ENCODE data around the gene LOXHD1. TPM values are rescaled to one million over a fixed set of nuclear protein-coding genes. Genes with fewer than 3 reads are reported as not detected.

Gene LOXHD1
- total and polyA plus RNA-seq, 2 of the 4 experiments (the other 2 are of a cell fraction): not detected

- Histone ChIP-seq H2BK15ac (ENCODE audit: low read depth, low read length) (no peak overlapping the region), H3K56ac (ENCODE audit: extremely low read depth, insufficient read depth, low read length) (no peak overlapping the region), H3K79me1 (ENCODE audit: low read depth in 1 of 2, low read length in 2 of 2) (no peaks in the 10 kb centered on the region), H4K8ac (ENCODE audit: low read depth in 2 of 2, low read length in 2 of 2) (no peak overlapping the region), H3K4me2 (ENCODE audit: low read depth, low read length) (no peak overlapping the region), H2AK5ac (ENCODE audit: low read depth, low read length) (no peak overlapping the region), H3K27ac (ENCODE audit: insufficient read depth, low read length) (no peak overlapping the region), H4K91ac (ENCODE audit: insufficient read depth, low read depth, low read length) (no peak overlapping the region), H3K4me1 (ENCODE audit: control insufficient read depth, insufficient read depth, low read length) (no peaks in the 10 kb centered on the region), H3K9ac (ENCODE audit: low read depth, low read length) (no peak overlapping the region), H3K27me3 (ENCODE audit: control insufficient read depth, insufficient read depth, low read length) (no peaks in the 10 kb centered on the region), H3K18ac (ENCODE audit: low read depth, low read length) (no peak overlapping the region), H3K4ac (ENCODE audit: low read depth, low read length) (no peak overlapping the region), H3K9me3 (ENCODE audit: control insufficient read depth, insufficient read depth, low read length) (no peaks in the 10 kb centered on the region), H2BK20ac (ENCODE audit: low read depth, low read length) (no peak overlapping the region), H4K5ac (ENCODE audit: low read depth, low read length) (no peak overlapping the region), H3K9me1 (ENCODE audit: insufficient read depth, low read length) (no peaks in the 10 kb centered on the region), H3K23ac (ENCODE audit: low read depth, low read length) (no peak overlapping the region), H2BK5ac (ENCODE audit: low read depth, low read length, poor library complexity, severe bottlenecking) (no peak overlapping the region), H3K14ac (replicated peaks; ENCODE audit: low read depth, low read length) (no peak overlapping the region), H2AFZ (replicated peaks; ENCODE audit: low read length, poor library complexity) (no peak overlapping the region), H3K36me3 (ENCODE audit: control insufficient read depth, insufficient read depth, low read length) (no peaks in the 10 kb centered on the region), H4K20me1 (ENCODE audit: insufficient read depth, low read length) (no peaks in the 10 kb centered on the region), H2BK120ac (ENCODE audit: low read depth, low read length) (no peak overlapping the region), H3K4me3 (ENCODE audit: insufficient read depth, low read depth, low read length) (no peak overlapping the region), H2AK9ac (replicated peaks; ENCODE audit: low read depth, low read length, poor library complexity) (no peak overlapping the region)
- dilution Hi-C loops (cut with HindIII; ENCODE audit: low sequenced_read_pairs, unreplicated experiment): no loop called here
- DNase-seq: no peak
- ChIA-PET POLR2A (ENCODE audit: unreplicated experiment) (no interaction called here), CTCF (no interaction called here)
- in situ Hi-C loops (cut with MboI; ENCODE audit: low sequenced_read_pairs): no loop called here
- intact Hi-C loops (cut with micrococcal nuclease): no loop called here
- no TSS peak for BruUV-seq (replicated peaks)
- no CpG with 5 or more reads among the region's 3 CpGs for WGBS, 2 experiments (ENCODE audit: extremely low coverage in 2 of 2, insufficient read length in 1 of 2)
- TF ChIP-seq RCOR1 (IDR thresholded peaks at IDR 0.05; ENCODE audit: insufficient replicate concordance, low read length): no peak
- TF ChIP-seq RAD21 (IDR thresholded peaks at IDR 0.05; ENCODE audit: low read length): no peak
- no peak for TF ChIP-seq CEBPB (IDR thresholded peaks at IDR 0.05; ENCODE audit: low read depth, low read length)
- no peak for TF ChIP-seq FOS (IDR thresholded peaks at IDR 0.05; ENCODE audit: low read depth, low read length)
- TF ChIP-seq CTCF (conservative IDR thresholded peaks at IDR 0.05; ENCODE audit: low read depth, low read length): no peak
- no peak for TF ChIP-seq MAZ (IDR thresholded peaks at IDR 0.05; ENCODE audit: borderline replicate concordance, low read depth, low read length)
- no peak for TF ChIP-seq SMC3 (IDR thresholded peaks at IDR 0.05; ENCODE audit: low read depth, low read length)
- no peak for TF ChIP-seq NFE2L2 (IDR thresholded peaks at IDR 0.05; ENCODE audit: low read depth, low read length)
- TF ChIP-seq BHLHE40 (IDR thresholded peaks at IDR 0.05; ENCODE audit: low read depth, low read length): no peak
- no peak for TF ChIP-seq CHD1 (IDR thresholded peaks at IDR 0.05; ENCODE audit: low read depth, low read length)
- no peak for TF ChIP-seq POLR2A (IDR thresholded peaks at IDR 0.05; ENCODE audit: low read depth, low read length)
- no peak for TF ChIP-seq RFX5 (IDR thresholded peaks at IDR 0.05; ENCODE audit: low read depth, low read length)
- no peak for TF ChIP-seq MAFK (IDR thresholded peaks at IDR 0.05; ENCODE audit: low read depth, low read length)
- no peak for TF ChIP-seq MXI1 (IDR thresholded peaks at IDR 0.05; ENCODE audit: borderline replicate concordance, low read depth, low read length)
- no peak for TF ChIP-seq ELK1 (IDR thresholded peaks at IDR 0.05; ENCODE audit: borderline replicate concordance, low read depth, low read length)
- TF ChIP-seq USF2 (IDR thresholded peaks at IDR 0.05; ENCODE audit: low read depth, low read length): no peak
- no peak for ATAC-seq (ENCODE audit: low read depth)
Observed at GRCh38 chr18:46587600-46587999, 69.4 kb downstream of the LOXHD1 start.
